ENCODE results near the gene A3GALT2.
A peak's percentile ranks its signal among the peaks of the same experiment; 100 is the strongest.

A3GALT2 gene

GRCh38 chr1:33320619-33321165, at the start of gene A3GALT2:
A3GALT2 (minus strand) TSS chr1:33321098; CDS start chr1:33321098, 0 bp downstream.
- no peak for DNase-seq

- DNase-seq, result peak; percentile 84
Measured at GRCh38 chr1:33370301-33370700, 49.4 kb upstream of the A3GALT2 start.

GRCh38 chr1:33369764-33370163, 48.9 kb upstream of the A3GALT2 start:
- no peak for DNase-seq

- no peak for DNase-seq
Measured at GRCh38 chr1:33369081-33369480, 48.2 kb upstream of the A3GALT2 start.

GRCh38 chr1:33368431-33368830, 47.5 kb upstream of the A3GALT2 start:
- no peak for DNase-seq

GRCh38 chr1:33367485-33368405, 46.8 kb upstream of the A3GALT2 start:
- peak; percentile 79 for DNase-seq

GRCh38 chr1:33366762-33367484, 46.0 kb upstream of the A3GALT2 start:
- no peak for DNase-seq

- peak; percentile 67 for DNase-seq
Measured at GRCh38 chr1:33365560-33365997, 44.7 kb upstream of the A3GALT2 start.

GRCh38 chr1:33364565-33364918, 43.6 kb upstream of the A3GALT2 start:
- DNase-seq, result no peak

GRCh38 chr1:33363470-33363861, 42.6 kb upstream of the A3GALT2 start:
- no peak for DNase-seq

- no peak for DNase-seq
Measured at GRCh38 chr1:33363021-33363420, 42.1 kb upstream of the A3GALT2 start.

GRCh38 chr1:33361532-33362235, 40.8 kb upstream of the A3GALT2 start:
- DNase-seq, result no peak

- no peak for DNase-seq
Measured at GRCh38 chr1:33360367-33360766, 39.5 kb upstream of the A3GALT2 start.

- no peak for DNase-seq
Measured at GRCh38 chr1:33359931-33360330, 39.0 kb upstream of the A3GALT2 start.

GRCh38 chr1:33358795-33359503, 38.1 kb upstream of the A3GALT2 start:
- peak; percentile 37 for DNase-seq

GRCh38 chr1:33358114-33358794, 37.4 kb upstream of the A3GALT2 start:
- no peak for DNase-seq

GRCh38 chr1:33357099-33357498, 36.2 kb upstream of the A3GALT2 start:
- DNase-seq, result no peak

- no peak for DNase-seq
Measured at GRCh38 chr1:33354707-33355316, 33.9 kb upstream of the A3GALT2 start.

GRCh38 chr1:33353531-33353930, 32.6 kb upstream of the A3GALT2 start:
- no peak for DNase-seq

- no peak for DNase-seq
Measured at GRCh38 chr1:33351281-33351660, 30.4 kb upstream of the A3GALT2 start.

GRCh38 chr1:33350611-33351280, 29.8 kb upstream of the A3GALT2 start:
- DNase-seq, result no peak

Data from EL (cell line).